Adipose tissue (tissue), 3 donors: ENCODE data around the gene SRD5A3. TPM values are rescaled to one million over a fixed set of nuclear protein-coding genes. Genes with fewer than 3 reads are reported as not detected.

Source experiments
- H3K27ac ChIP-seq: one replicate; pipeline ENCODE4 v1.5.1; 2013; ENCODE audit warnings: low read depth, low read length
- WGBS, 3 donors: extraction: QIAGEN DNeasy Blood & Tissue Kit; methylation state at CpG; one replicate each; pipeline ENCODE4 v1.1.7; 2013; 5-methylcytosine and 5-hydroxymethylcytosine counted together
- polyA plus RNA-seq, 3 donors: library from polyadenylated mRNA; stranded (reverse); fragments of 200-250 nt; gene quantifications; one replicate each; pipeline ENCODE4 v1.2.3, GENCODE V29; 2013
- donor health status: healthy with polysubstance abuse.
- donor health status: Bipolar disorder and iron deficiency.
- donor health status: healthy.

Gene SRD5A3
- polyA plus RNA-seq, 3 donors: 6.9 to 11.2 (median 7.4) TPM

DNA sequence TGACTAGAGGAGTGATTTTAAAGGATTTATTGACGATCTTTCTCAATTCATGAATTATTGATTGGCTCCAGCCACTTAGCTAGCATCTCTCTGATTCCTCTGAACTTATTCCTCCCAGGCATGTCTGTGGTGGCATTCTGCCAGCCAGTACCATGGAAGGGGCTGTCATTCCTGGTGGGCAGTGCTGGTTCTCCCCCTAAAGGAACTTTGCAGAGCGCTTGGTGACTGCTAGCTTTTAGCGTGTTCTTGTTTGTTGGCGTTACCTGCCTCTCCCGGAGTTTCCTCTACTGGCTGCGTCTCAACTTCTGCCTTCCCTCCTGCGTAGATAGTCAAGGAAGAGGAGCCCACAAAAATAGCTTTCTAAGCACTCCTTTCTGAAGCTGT, 19.3 kb downstream of the SRD5A3 start:
- WGBS, 3 donors: 79 to 93% (median 91%) methylated on average over 7 of the region's 7 CpGs
- H3K27ac ChIP-seq: no peak overlapping the region

DNA sequence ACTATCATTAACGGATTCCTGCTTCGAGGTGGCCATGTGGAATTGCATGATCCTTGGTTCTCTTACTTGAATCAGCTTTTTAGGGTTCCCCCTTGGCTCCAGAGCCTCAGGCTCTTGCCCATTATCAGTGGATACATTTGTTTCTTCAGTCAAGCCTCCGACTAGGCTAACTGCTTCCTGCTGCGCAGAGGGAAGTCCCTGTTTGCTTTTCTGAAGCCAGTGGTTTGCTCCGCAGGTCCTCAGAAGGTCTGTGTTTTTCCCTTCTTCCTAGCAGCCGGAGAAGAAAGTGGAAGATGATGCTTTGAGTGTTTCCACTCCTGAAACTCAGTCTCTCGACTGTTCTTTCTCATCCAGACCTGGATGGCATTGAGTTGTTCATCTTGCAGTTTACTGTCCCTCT, 20.6 kb downstream of the SRD5A3 start:
- WGBS, 3 donors: 89 to 92% (median 90%) methylated on average over 7 of the region's 7 CpGs
- no peak overlapping the region for H3K27ac ChIP-seq

DNA sequence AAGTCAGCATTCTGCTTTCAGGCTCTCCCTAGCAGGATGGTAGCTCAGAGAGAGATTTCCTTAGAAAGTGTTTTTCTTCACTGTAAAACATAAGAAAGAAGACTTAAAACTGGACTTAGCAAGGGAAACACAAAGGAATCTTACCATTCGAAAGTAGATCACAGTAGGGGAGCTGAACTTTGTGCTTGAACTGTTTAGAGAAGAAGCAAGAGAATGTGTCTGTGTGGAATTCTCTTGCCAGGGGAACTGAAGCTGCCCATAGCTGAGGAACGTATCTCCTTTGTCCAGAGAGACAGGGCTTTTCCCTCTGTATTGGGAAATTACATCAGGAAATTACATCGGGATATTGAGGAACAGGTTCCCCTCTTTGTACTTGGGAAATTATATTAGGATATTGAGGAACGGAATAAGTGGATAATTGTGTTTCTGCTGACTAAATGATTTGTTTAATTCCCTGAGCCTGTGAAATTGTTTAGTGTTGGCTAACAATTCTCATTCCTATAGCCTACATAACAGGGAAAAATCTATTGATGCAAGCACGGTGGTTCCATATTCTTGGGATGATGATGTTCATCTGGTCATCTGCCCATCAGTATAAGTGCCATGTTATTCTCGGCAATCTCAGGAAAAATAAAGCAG, 21.2 kb downstream of the SRD5A3 start:
- no peak overlapping the region for H3K27ac ChIP-seq
- 78 to 86% (median 84%) methylated on average over 6 of the region's 6 CpGs for WGBS, 3 donors

DNA sequence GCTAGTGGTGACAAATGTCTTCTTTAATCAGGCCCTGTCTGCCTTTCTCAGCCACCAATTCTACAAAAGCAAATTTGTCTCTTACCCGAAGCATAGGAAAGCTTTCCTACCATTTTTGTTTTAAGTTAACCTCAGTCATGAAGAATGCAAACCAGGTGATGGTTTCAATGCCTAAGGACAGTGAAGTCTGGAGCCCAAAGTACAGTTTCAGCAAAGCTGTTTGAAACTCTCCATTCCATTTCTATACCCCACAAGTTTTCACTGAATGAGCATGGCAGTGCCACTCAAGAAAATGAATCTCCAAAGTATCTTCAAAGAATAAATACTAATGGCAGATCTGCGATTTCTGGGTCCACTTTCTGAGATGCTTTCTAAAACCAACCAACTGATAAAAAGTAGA, 23.9 kb downstream of the SRD5A3 start:
- H3K27ac ChIP-seq: no peak overlapping the region
- 95 to 99% (median 96%) methylated on average over 2 of the region's 2 CpGs for WGBS, 3 donors

DNA sequence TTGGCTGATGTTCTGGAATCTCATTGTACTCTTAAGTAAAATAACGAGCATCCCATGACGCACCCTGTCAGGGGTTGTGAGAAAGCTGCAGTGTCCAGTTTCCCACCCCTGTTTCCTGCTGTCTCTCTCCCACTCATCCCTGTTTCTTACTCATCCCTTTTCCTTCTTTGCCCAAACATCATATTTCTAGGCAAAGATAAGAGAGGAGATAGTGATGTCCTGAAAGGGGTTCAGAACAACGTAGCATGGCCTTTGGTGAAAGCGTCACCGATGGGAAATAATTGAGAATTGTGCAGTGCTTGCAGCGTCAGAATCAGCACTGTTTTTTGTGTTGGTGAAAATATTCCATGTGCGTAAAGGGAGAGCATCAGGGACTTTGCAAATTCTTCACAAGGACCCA, 26.2 kb downstream of the SRD5A3 start:
- no peak overlapping the region for H3K27ac ChIP-seq
- WGBS, 3 donors: 85 to 94% (median 92%) methylated on average over 7 of the region's 7 CpGs

DNA sequence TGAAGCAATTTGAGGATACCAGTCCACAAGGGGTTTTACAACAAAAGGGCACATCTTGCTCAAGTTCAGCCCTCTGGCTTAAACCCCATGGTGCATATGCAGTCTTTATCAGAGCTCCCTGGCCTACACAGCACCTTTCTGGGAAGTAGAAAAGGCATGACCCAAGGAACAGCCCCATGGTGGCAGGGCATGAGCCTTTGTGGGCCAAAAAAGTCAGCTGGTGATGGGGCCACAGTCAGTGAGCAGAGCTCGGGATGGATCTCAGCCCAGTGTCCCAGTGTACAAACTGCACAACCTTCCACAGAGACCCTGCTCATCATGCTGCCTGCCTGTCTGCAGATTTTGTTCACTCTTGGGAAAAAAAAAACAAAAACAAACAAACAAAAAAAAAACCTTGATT, 27.4 kb downstream of the SRD5A3 start:
- 88 to 100% (median 96%) methylated on average over 1 of the region's 1 CpG for WGBS, 3 donors
- no peak overlapping the region for H3K27ac ChIP-seq

DNA sequence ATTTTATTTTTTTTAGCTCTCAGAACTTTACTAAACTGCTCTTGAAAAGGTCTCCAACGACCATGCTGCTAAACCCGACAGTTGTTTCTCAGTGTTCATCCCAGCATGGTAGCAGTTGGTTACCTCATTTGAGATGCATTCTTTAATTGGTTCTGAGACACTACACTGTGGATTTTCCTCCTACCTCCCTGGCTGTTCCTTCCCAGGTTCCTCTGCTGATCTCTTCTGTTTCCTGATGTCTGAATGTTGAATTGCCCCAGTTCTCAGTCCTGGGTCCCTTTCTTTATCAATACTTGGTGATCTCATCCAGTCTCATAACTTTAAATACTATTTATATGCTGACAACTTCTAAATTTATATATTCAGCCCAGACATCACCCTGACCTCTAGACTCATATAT, 30.7 kb downstream of the SRD5A3 start:
- H3K27ac ChIP-seq: no peak overlapping the region
- 81 to 93% (median 82%) methylated on average over 2 of the region's 2 CpGs for WGBS, 3 donors

DNA sequence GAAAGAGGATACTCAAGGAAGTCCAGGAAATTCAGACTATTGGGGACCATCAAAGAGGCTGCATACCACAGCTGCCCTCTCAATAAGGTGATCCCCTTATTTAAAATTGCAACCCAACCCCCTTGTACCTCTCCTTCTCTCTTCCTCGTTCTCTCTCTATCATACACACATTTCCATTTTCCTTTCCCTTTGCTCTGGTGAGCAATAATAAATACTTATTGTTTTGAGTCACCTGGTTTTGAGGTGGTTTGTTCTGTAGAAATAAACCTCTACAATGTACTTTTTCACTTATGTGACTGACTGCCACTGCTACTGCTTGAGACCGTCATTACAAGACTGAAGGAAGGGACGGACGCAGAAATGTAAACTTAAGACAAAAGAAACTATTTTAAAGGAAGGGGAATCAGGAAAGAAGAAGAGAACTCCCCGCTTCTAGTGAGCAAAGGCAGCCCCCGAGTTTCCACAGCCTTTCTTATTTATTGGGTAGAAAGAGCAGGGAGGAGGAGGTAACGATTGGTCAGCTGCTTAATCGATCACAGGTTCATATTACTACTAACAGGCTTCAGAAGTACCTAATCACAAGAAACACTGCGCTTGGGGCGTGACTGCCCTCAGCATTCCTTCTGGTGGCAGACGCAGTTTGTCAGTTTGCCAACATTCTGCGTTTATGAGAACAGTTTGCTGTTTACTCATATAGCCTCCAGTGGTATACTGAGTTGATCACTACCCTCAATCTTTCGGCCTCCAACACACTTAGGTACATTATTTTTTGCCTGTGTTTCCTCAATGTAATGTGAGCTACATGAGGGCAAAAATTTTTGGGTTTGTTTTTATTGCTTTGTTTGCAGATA, 32.8 kb downstream of the SRD5A3 start:
- H3K27ac ChIP-seq: no peak overlapping the region
- 37 to 85% (median 84%) methylated on average over 13 of the region's 13 CpGs for WGBS, 3 donors

DNA sequence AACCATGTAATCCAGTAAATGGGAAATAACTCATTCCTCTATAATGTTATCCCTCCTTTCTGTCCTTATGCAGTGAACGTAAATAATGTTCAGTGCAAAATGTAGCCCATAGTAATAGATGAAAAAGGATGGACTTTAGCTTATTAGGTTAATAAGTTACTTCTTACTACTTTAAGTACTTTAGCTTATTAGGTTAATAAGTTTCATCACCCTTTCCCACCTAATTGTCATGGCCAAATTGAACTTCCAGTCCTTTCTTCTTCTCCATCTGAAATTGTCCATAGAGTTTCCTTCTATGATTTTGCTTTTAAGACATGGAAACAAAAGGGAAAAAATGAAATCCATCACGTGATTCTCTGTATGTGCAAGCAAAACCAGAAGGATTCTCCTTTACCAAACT, 34.5 kb downstream of the SRD5A3 start:
- 84 to 86% (median 85%) methylated on average over 2 of the region's 2 CpGs for WGBS, 3 donors
- H3K27ac ChIP-seq: no peak overlapping the region

DNA sequence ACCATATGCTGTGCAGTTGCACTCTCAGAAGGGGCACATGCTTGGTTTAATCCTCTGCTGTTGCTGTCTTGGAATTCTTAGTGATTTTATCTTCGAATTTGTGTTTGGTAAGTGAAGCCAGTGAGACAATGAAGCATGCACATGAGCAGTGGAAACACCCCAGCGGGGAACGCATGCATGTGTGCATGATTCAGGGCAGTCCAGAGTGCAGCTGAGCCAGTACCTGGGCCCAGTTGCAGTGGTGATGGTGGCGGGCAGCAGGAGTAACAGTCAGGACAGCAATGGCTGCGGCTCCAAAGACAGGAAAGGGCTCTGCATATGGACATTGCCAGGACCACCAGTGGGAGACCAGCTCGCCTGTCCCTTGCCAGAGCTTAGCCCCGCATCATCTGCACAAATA, 35.5 kb downstream of the SRD5A3 start:
- 93 to 96% (median 95%) methylated on average over 7 of the region's 7 CpGs for WGBS, 3 donors

DNA sequence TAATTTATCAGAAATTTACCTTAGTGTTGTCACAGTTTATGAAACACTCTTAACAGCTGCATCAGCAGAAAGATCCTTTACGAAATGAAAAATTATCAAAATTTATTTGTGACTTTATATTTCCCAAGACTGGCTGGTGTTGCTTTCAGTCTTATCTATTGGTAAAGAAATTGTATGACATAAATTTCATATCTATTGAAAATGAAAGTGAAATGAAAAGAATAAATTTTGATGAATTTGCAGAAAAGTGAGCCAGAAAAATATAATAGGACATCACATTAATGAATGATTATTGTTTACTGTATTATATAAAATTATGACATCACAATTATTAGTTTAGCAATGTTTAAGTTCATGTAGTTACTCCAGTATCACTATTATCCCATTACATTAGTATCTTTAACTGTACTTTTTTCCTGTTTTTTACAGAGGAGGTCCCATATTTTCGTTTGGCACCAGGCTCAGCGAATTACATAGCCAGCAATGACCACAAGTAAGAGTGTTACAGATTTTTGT, 36.5 kb downstream of the SRD5A3 start:
- no peak overlapping the region for H3K27ac ChIP-seq
- WGBS, 3 donors: 80 to 86% (median 81%) methylated on average over 3 of the region's 3 CpGs

More for the DNA sequence above, 35.5 kb downstream of the SRD5A3 start:
- no peak overlapping the region for H3K27ac ChIP-seq

DNA sequence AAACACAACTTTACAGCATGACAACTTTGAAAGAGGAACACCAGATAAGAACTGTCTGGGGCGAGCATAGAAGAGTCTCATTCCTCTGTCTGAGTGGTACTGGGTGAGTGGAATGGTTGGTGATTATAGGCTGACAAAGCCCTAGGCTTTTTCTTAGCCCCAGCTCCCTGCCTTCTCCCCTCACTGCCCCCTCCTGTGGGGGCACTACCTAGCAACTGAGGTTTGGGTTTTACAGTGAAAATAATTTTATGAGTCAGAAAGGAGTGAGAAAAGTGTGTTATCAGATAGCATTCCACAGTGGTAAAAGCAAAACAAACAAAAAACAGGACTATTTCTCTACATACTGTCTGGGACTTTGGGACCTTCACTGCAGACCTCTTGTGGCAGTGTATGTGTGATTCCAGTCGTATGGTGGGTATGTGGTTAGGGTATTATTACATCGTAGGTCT, 39.2 kb downstream of the SRD5A3 start:
- WGBS, 3 donors: 57 to 85% (median 76%) methylated on average over 3 of the region's 3 CpGs
- H3K27ac ChIP-seq: no peak overlapping the region

DNA sequence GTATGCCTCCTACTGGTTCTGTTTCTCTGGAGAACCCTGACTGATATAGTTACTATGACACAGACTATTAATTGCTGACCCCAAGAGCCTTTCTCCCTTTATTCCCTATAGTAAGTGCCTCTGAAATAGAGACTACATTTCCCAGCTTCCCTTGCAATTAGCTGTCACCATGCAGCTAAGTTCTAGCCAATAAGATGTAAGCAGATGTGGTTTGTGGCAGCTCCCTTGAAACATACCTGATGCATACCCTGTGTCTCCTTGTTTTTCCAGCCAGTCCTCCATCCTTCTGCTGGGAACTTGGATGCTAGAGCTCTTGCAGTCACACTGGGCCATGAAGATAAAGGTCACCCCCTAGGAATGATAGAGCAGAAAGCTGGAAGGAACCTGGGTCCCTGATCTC, 40.0 kb downstream of the SRD5A3 start:
- no peak overlapping the region for H3K27ac ChIP-seq

DNA sequence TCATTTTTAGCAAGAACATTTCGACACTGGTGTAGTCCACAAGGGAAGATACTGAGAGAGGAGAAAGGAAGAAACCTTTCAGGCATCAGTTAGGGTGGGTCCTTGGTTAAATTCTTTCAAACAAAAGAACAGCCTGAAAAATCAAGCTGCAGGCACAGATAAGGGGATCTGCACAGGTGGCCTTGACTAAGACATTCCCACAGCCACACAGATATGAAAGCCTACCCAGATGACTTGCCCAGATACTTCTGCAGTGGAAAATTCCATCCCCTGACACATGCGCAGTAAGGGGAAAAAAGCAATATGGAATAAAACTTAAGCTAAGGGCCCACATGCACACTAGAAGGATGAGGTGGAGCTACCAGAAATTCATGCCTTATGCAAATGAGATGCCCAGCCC, 40.8 kb downstream of the SRD5A3 start:
- 49 to 94% (median 74%) methylated on average over 2 of the region's 2 CpGs for WGBS, 3 donors
- H3K27ac ChIP-seq: no peak overlapping the region

DNA sequence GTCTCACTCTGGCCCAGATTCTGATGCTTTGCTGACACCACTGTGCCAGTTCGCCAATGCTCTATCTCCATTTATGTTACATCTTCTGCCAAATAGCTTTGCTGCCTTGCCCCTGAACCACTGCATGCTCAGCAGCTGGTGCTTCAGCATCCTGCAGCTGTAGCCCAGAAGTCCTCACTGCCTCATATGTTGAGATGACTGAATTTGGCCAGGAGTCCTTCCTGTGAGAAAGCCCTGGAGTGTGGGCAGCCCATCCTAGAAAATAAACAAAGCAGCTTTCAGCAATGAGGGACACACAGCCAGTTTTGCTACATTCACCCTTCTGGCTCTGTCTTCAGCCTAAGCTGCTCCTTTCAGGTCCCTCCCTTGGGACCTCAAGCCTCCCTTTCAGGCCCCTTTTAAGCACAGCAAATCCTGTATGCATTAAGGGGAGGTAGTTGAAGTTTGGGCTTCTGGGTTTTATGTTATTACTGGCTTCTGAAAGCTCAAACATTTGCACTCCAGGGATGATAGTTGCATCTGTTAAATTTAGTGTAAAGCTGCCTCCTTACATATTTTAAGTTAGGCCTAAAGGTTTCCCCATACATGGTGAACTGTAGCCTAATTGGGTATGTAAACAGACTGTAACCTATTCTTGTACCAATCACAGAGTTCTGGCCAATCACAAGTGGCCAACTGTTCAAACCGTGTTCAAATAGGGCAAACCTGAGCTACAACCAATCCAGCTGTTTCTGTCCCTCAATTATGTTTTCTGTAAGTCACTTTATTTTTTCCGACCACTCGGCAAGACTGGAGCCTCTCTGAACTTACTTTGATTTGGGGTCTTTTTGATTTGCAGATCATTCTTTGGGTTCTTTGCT, 47.6 kb downstream of the SRD5A3 start:
- 76 to 95% (median 93%) methylated on average over 4 of the region's 4 CpGs for WGBS, 3 donors

DNA sequence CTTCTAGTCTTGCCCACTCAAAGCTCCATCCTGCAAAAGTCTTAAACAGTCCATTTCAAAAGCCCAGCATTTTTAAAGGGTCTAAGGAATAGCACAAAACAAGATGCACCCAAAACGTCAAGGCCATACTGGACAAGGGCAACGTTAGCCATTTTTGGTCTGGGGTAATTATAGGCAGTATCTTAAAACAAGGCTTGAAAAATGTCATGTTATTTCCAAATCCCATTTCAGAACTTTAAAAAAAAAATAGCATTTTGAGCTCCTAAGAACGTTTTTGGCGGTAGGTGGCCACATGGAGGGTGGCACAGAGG, 49.1 kb downstream of the SRD5A3 start:
- H3K27ac ChIP-seq: peak overlapping the region; percentile 96
- 0 to 2% (median 1%) methylated on average over 4 of the region's 4 CpGs for WGBS, 3 donors

More for the DNA sequence above, 47.6 kb downstream of the SRD5A3 start:
- no peak overlapping the region for H3K27ac ChIP-seq

DNA sequence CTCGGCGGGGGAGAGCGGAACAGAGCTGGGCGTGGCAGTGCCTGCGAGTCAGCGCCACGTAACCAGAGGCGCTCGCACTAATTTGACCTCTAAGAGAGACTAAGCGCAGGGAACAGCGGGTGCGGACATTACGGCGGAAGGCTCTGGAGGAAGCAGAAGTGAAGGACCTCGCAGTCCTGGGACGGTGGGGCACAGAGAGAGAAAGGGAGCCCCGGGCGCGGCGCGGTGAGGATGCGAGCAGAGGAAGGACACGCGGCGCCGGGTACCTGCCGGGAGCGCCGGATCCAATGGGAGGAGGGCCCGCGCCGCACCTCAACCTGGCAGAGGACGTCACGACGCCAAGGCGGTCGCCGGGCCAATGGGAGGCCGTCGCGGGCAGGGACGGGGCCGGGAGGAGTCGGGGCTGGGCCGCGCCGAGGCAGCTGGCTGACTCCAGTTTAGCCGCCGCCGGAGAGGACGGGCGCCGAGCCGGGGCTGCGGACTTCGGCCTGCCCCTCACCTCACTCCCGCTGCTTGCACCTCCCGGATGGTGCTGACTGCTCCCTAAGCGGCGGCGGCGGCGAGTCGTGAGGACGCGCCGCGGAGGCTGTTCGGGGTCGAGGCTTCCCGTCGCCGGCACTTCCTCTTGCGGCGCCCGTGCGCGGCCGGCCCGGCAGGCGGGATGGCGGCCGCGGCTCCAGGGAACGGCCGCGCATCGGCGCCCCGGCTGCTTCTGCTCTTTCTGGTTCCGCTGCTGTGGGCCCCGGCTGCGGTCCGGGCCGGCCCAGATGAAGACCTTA, 49.7 kb downstream of the SRD5A3 start, which contains the start of gene TMEM165:
TSS of gene TMEM165 (plus strand) at position 429 of the 779 bp plus-strand sequence. CDS start at position 662, 233 bp downstream.
- 0 to 1% (median 0%) methylated on average over 89 to 95 of the region's 95 CpGs for WGBS, 3 donors
- H3K27ac ChIP-seq: peak within 1 kb of the TSS; percentile 96
